WTC11 (cell line): ENCODE data around the gene MAPK7. TPM values are rescaled to one million over a fixed set of nuclear protein-coding genes. Genes with fewer than 3 reads are reported as not detected.

Source experiments
- ATAC-seq: fragments of 200-7000 bp; cut with Tn5 transposase; 2 replicates; pipeline ENCODE4 v1.10.0; 2021; ENCODE audit warnings: mild to moderate bottlenecking, moderate library complexity
- CTCF ChIA-PET: fragments of 300-600 bp; sonication (Branson Sonifier 250); formaldehyde crosslinking; loops from one replicate; lab custom pipeline; 2021; ENCODE audit warnings: antibody characterized with exemption; lab: Charles Lee
- POLR2A ChIA-PET: fragments of 350-600 bp; sonication (Branson Sonifier 250); formaldehyde crosslinking; loops from one replicate; lab custom pipeline; 2021; ENCODE audit warnings: antibody characterized with exemption; lab: Charles Lee
- DNase-seq: peaks from one replicate; pipeline ENCODE4 v3.0.0; 2021; ENCODE audit warnings: low spot score
- H3K27ac Mint-ChIP-seq: 2 replicates; pipeline ENCODE4 v1.8.0; 2021; ENCODE audit warnings: mixed read lengths
- H3K27me3 Mint-ChIP-seq: 2 replicates; pipeline ENCODE4 v1.8.0; 2021; ENCODE audit warnings: low read depth, mild to moderate bottlenecking, moderate library complexity, mixed read lengths
- H3K36me3 Mint-ChIP-seq: 2 replicates; pipeline ENCODE4 v1.8.0; 2021; ENCODE audit warnings: mixed read lengths
- H3K4me1 Mint-ChIP-seq: 2 replicates; pipeline ENCODE4 v1.8.0; 2022; ENCODE audit warnings: mixed read lengths
- H3K4me3 Mint-ChIP-seq: 2 replicates; pipeline ENCODE4 v1.8.0; 2021; ENCODE audit warnings: mild to moderate bottlenecking, moderate library complexity, mixed read lengths
- H3K9me3 Mint-ChIP-seq: 2 replicates; pipeline ENCODE4 v1.8.0; 2021; ENCODE audit warnings: mixed read lengths
- CBFB ChIP-seq: sonication (generic); formaldehyde crosslinking; IDR thresholded peaks from 2 replicates; pipeline ENCODE4 v1.8.1; 2022; ENCODE audit warnings: mild to moderate bottlenecking, low read depth, missing genetic modification reagents
- ETV6 ChIP-seq: sonication (generic); formaldehyde crosslinking; IDR thresholded peaks from 2 replicates; pipeline ENCODE4 v1.8.1; 2022; ENCODE audit warnings: mild to moderate bottlenecking, missing genetic modification reagents
- FOXK1 ChIP-seq: sonication (generic); formaldehyde crosslinking; IDR thresholded peaks from 2 replicates; pipeline ENCODE4 v1.8.0; 2022; ENCODE audit warnings: mild to moderate bottlenecking, moderate library complexity, missing genetic modification reagents
- FOXP1 ChIP-seq: sonication (generic); formaldehyde crosslinking; IDR thresholded peaks from 2 replicates; pipeline ENCODE4 v1.8.0; 2022; ENCODE audit warnings: missing genetic modification reagents, mild to moderate bottlenecking, moderate library complexity, borderline replicate concordance
- GABPB1 ChIP-seq: sonication (generic); formaldehyde crosslinking; IDR thresholded peaks from 2 replicates; pipeline ENCODE4 v1.8.1; 2023; ENCODE audit warnings: mild to moderate bottlenecking, missing genetic modification reagents
- IRF1 ChIP-seq: sonication (generic); formaldehyde crosslinking; IDR thresholded peaks from 2 replicates; pipeline ENCODE4 v1.8.0; 2023; ENCODE audit warnings: missing genetic modification reagents
- KAT7 ChIP-seq: sonication (generic); formaldehyde crosslinking; IDR thresholded peaks from 2 replicates; pipeline ENCODE4 v1.8.1; 2023; ENCODE audit warnings: missing genetic modification reagents, mild to moderate bottlenecking, borderline replicate concordance
- MYBL2 ChIP-seq: sonication (generic); formaldehyde crosslinking; IDR thresholded peaks from 2 replicates; pipeline ENCODE4 v1.8.1; 2023; ENCODE audit warnings: mild to moderate bottlenecking, moderate library complexity, missing genetic modification reagents
- NR1H2 ChIP-seq: sonication (generic); formaldehyde crosslinking; IDR thresholded peaks from 2 replicates; pipeline ENCODE4 v1.9.0; 2021; ENCODE audit warnings: mild to moderate bottlenecking, moderate library complexity, missing genetic modification reagents
- PRRX2 ChIP-seq: fragments of 250-450 bp; sonication (Bioruptor Pico); IDR thresholded peaks from 2 replicates; pipeline ENCODE4 v1.8.0; 2021; ENCODE audit warnings: mild to moderate bottlenecking
- RELA ChIP-seq: sonication (generic); formaldehyde crosslinking; IDR thresholded peaks from 2 replicates; pipeline ENCODE4 v1.8.1; 2022; ENCODE audit warnings: missing genetic modification reagents, mild to moderate bottlenecking, borderline replicate concordance
- SMAD3 ChIP-seq: sonication (generic); formaldehyde crosslinking; IDR thresholded peaks from 2 replicates; pipeline ENCODE4 v1.8.0; 2022; ENCODE audit warnings: missing genetic modification reagents, mild to moderate bottlenecking, borderline replicate concordance
- SOX15 ChIP-seq: fragments of 250-450 bp; sonication (Bioruptor Pico); IDR thresholded peaks from 2 replicates; pipeline ENCODE4 v1.9.0; 2021; ENCODE audit warnings: mild to moderate bottlenecking
- STAT6 ChIP-seq: sonication (generic); formaldehyde crosslinking; conservative IDR thresholded peaks from 2 replicates; pipeline ENCODE4 v1.8.1; 2023; ENCODE audit warnings: mild to moderate bottlenecking, low read depth, missing genetic modification reagents, moderate library complexity
- TEAD1 ChIP-seq: sonication (generic); formaldehyde crosslinking; IDR thresholded peaks from 2 replicates; pipeline ENCODE4 v1.8.0; 2022; ENCODE audit warnings: mild to moderate bottlenecking, missing genetic modification reagents
- TEAD4 ChIP-seq: sonication (generic); formaldehyde crosslinking; IDR thresholded peaks from 2 replicates; pipeline ENCODE4 v1.8.0; 2022; ENCODE audit warnings: mild to moderate bottlenecking, missing genetic modification reagents
- TP53 ChIP-seq: sonication (generic); formaldehyde crosslinking; IDR thresholded peaks from 2 replicates; pipeline ENCODE4 v1.8.1; 2023; ENCODE audit warnings: mild to moderate bottlenecking, missing genetic modification reagents
- ZNF671 ChIP-seq: fragments of 250-450 bp; sonication (Bioruptor Pico); IDR thresholded peaks from 2 replicates; pipeline ENCODE4 v1.8.0; 2021; ENCODE audit warnings: mild to moderate bottlenecking
- total RNA-seq: library from RNA; stranded (reverse); gene quantifications from 3 replicates; pipeline ENCODE4 v1.2.3, GENCODE V29; 2021
- TF ChIP-seq, protein P1 (sequence below): sonication (generic); formaldehyde crosslinking; IDR thresholded peaks from 2 replicates; pipeline ENCODE4 v1.8.1; 2023; ENCODE audit warnings: mild to moderate bottlenecking, missing genetic modification reagents
- TF ChIP-seq, protein P2 (sequence below): fragments of 200-600 bp; IDR thresholded peaks from 2 replicates; pipeline ENCODE4 v1.8.0; 2022; ENCODE audit warnings: antibody characterized with exemption

MAPK7 gene
- total RNA-seq, 1 experiment from 2014 or later, result 38.5 TPM

DNA sequence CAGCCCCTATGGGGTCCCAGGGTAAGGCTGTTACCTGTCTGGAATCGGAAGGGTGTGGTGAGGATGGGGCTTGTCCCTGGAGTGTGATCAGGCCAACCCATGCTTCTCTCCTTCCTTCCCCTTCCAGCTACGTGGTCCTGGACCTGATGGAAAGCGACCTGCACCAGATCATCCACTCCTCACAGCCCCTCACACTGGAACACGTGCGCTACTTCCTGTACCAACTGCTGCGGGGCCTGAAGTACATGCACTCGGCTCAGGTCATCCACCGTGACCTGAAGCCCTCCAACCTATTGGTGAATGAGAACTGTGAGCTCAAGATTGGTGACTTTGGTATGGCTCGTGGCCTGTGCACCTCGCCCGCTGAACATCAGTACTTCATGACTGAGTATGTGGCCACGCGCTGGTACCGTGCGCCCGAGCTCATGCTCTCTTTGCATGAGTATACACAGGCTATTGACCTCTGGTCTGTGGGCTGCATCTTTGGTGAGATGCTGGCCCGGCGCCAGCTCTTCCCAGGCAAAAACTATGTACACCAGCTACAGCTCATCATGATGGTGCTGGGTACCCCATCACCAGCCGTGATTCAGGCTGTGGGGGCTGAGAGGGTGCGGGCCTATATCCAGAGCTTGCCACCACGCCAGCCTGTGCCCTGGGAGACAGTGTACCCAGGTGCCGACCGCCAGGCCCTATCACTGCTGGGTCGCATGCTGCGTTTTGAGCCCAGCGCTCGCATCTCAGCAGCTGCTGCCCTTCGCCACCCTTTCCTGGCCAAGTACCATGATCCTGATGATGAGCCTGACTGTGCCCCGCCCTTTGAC, 2.4 kb downstream of the MAPK7 start:
- no peak overlapping the region; the same call in 1 of the 2 replicates for H3K27ac Mint-ChIP-seq
- ATAC-seq, result no peak
- ChIA-PET CTCF (no interaction called here), POLR2A (no interaction called here)
- H3K4me3 Mint-ChIP-seq, result peak overlapping the region; percentile 24; the same call in 1 of the 2 replicates
- no peaks in the 10 kb centered on the region for H3K27me3 Mint-ChIP-seq
- no peak for TF ChIP-seq CBFB (CRISPR knock-in tag)
- no peak for TF ChIP-seq ETV6 (CRISPR knock-in tag)
- no peak for TF ChIP-seq SMAD3 (CRISPR knock-in tag)
- TF ChIP-seq, protein P1, sequence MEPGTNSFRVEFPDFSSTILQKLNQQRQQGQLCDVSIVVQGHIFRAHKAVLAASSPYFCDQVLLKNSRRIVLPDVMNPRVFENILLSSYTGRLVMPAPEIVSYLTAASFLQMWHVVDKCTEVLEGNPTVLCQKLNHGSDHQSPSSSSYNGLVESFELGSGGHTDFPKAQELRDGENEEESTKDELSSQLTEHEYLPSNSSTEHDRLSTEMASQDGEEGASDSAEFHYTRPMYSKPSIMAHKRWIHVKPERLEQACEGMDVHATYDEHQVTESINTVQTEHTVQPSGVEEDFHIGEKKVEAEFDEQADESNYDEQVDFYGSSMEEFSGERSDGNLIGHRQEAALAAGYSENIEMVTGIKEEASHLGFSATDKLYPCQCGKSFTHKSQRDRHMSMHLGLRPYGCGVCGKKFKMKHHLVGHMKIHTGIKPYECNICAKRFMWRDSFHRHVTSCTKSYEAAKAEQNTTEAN (CRISPR knock-in tag), result no peak
- no peak for TF ChIP-seq TP53 (CRISPR knock-in tag)
- no peak for TF ChIP-seq KAT7
- no peak for TF ChIP-seq NR1H2 (CRISPR knock-in tag)
- no peak for TF ChIP-seq FOXP1 (CRISPR knock-in tag)
- no peak for TF ChIP-seq RELA (CRISPR knock-in tag)
- H3K4me1 Mint-ChIP-seq, result peaks cover 27% of the 10 kb centered on the region
- no peak for DNase-seq
- no peaks in the 10 kb centered on the region for H3K9me3 Mint-ChIP-seq
- H3K36me3 Mint-ChIP-seq, result peaks cover 49% of the 10 kb centered on the region

DNA sequence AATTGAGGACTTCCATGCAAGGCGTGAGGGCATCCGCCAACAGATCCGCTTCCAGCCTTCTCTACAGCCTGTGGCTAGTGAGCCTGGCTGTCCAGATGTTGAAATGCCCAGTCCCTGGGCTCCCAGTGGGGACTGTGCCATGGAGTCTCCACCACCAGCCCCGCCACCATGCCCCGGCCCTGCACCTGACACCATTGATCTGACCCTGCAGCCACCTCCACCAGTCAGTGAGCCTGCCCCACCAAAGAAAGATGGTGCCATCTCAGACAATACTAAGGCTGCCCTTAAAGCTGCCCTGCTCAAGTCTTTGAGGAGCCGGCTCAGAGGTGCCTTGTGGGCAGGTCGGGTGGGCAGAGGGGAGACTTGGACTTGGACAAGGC, 3.1 kb downstream of the MAPK7 start:
- TF ChIP-seq ZNF671 (CRISPR knock-in tag), result no peak
- no peak for TF ChIP-seq FOXK1 (CRISPR knock-in tag)
- TF ChIP-seq GABPB1 (CRISPR knock-in tag), result no peak
- TF ChIP-seq TEAD4 (CRISPR knock-in tag), result no peak
- TF ChIP-seq, protein P2, sequence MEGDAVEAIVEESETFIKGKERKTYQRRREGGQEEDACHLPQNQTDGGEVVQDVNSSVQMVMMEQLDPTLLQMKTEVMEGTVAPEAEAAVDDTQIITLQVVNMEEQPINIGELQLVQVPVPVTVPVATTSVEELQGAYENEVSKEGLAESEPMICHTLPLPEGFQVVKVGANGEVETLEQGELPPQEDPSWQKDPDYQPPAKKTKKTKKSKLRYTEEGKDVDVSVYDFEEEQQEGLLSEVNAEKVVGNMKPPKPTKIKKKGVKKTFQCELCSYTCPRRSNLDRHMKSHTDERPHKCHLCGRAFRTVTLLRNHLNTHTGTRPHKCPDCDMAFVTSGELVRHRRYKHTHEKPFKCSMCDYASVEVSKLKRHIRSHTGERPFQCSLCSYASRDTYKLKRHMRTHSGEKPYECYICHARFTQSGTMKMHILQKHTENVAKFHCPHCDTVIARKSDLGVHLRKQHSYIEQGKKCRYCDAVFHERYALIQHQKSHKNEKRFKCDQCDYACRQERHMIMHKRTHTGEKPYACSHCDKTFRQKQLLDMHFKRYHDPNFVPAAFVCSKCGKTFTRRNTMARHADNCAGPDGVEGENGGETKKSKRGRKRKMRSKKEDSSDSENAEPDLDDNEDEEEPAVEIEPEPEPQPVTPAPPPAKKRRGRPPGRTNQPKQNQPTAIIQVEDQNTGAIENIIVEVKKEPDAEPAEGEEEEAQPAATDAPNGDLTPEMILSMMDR, result no peak
- TF ChIP-seq SOX15 (CRISPR knock-in tag), result no peak
- Mint-ChIP-seq H3K36me3 (peaks cover 49% of the 10 kb centered on the region), H3K4me3 (no peak overlapping the region), H3K27me3 (no peaks in the 10 kb centered on the region), H3K9me3 (no peaks in the 10 kb centered on the region), H3K27ac (no peak overlapping the region; the same call in 1 of the 2 replicates), H3K4me1 (peaks cover 29% of the 10 kb centered on the region)
- no peak for DNase-seq
- no peak for ATAC-seq
- POLR2A ChIA-PET, result no interaction called here
- CTCF ChIA-PET, result no interaction called here

GRCh38 chr17:19381741-19382444, 3.6 kb downstream of the MAPK7 start:
- Mint-ChIP-seq H3K27ac (no peak overlapping the region), H3K36me3 (peaks cover 49% of the 10 kb centered on the region), H3K4me1 (peaks cover 31% of the 10 kb centered on the region), H3K9me3 (no peaks in the 10 kb centered on the region), H3K27me3 (no peaks in the 10 kb centered on the region), H3K4me3 (no peak overlapping the region)
- no peak for ATAC-seq
- ChIA-PET CTCF (no interaction called here), POLR2A (no interaction called here)
- TF ChIP-seq MYBL2 (CRISPR knock-in tag) (no peak), IRF1 (CRISPR knock-in tag) (no peak), STAT6 (CRISPR knock-in tag) (no peak), PRRX2 (CRISPR knock-in tag) (no peak), TEAD1 (CRISPR knock-in tag) (no peak)
- DNase-seq, result no peak
